Measurements from ENCODE around the gene PLPPR4.
"Not testable (repeated sequence)": the region's sequence is repeated elsewhere in the genome, so short reads cannot be mapped to it uniquely, and the experiment has no call there.

The PLPPR4 gene

DNA sequence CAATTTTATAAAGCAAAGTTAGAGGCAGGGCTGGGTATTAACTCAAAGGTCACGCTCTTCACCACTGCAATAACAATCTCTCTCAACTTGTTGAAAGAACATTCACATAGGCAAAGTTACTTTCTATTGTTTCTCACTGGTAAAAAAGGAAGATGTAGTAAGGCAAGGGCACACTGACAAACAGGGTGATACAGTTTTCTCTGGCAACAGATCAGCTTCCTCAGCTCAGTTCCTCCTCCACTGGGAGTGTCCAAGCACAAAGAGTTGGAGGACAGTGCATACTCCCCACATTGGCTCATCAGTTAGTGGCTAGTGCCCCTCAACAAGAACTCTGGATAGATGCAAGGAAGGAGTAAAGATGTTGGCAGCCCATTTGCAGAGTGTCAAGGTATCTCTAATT lies 3.7 kb downstream of the PLPPR4 start:
- Histone ChIP-seq H3K9me3 (ENCODE audit: low read length) (no peaks in the 10 kb centered on the region), H3K4me3 (ENCODE audit: low read depth in 1 of 2, low read length in 2 of 2) (no peak overlapping the region), H3K36me3 (ENCODE audit: insufficient read depth, low read length) (no peaks in the 10 kb centered on the region), H3K4me1 (ENCODE audit: insufficient read depth, low read length) (peaks cover 4% of the 10 kb centered on the region), H3K9ac (ENCODE audit: low read length) (no peak overlapping the region), H3K27ac (ENCODE audit: low read depth, low read length) (no peak overlapping the region), H3K27me3 (ENCODE audit: control insufficient read depth in 1 of 2, insufficient read depth in 2 of 2, low read length in 2 of 2) (peaks cover 0 to 5% of the 10 kb centered on the region in 2 donors)

DNA sequence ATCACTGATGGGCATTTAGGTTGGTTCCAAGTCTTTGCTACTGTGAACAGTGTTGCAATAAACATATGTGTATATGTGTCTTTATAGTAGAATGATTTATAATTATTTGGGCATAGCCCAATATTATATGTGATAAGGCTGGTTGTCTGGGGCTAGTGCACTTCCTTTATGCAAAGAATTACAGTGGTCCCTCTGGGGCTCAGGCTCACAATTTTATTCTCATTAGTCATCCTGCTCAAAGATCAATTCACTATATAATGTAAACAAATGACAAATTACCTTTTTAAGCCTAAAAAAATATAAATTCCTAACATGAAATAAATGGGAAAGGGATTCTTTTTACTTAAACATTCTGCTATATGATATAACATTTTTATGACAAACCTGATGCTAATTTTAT lies 5.0 kb downstream of the PLPPR4 start:
- Histone ChIP-seq H3K36me3 (ENCODE audit: insufficient read depth, low read length) (no peaks in the 10 kb centered on the region), H3K4me1 (ENCODE audit: insufficient read depth, low read length) (no peaks in the 10 kb centered on the region), H3K27ac (ENCODE audit: low read depth, low read length) (no peak overlapping the region), H3K27me3 (ENCODE audit: control insufficient read depth in 1 of 2, insufficient read depth in 2 of 2, low read length in 2 of 2) (peaks cover 0 to 5% of the 10 kb centered on the region in 2 donors), H3K9me3 (ENCODE audit: low read length) (no peaks in the 10 kb centered on the region), H3K4me3 (ENCODE audit: low read depth in 1 of 2, low read length in 2 of 2) (no peak overlapping the region), H3K9ac (ENCODE audit: low read length) (no peak overlapping the region)

DNA sequence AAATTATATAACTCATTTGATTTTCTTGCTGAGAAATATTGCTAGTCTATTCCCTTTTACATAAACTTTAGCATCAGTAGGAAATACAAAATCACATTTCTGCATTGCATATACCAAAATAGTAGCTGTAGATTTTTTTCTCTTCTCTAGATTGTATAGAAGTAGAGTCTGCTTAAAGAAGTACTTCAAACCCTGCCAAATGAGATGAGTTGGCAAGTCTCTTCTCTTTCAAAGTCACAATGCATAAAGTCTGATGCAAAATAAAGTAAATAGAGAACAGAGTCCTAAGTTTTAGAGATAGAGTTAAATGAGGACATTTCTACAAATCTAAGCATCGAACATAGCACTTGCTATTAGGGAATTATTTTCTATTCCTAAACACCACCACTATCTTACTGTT lies 6.4 kb downstream of the PLPPR4 start:
- no peaks in the 10 kb centered on the region for H3K27me3 ChIP-seq (ENCODE audit: control insufficient read depth in 1 of 2, insufficient read depth in 2 of 2, low read length in 2 of 2)
- no peak overlapping the region for H3K4me3 ChIP-seq (ENCODE audit: low read depth in 1 of 2, low read length in 2 of 2)
- no peaks in the 10 kb centered on the region for H3K36me3 ChIP-seq (ENCODE audit: insufficient read depth, low read length)
- no peaks in the 10 kb centered on the region for H3K9me3 ChIP-seq (ENCODE audit: low read length)
- no peaks in the 10 kb centered on the region for H3K4me1 ChIP-seq (ENCODE audit: insufficient read depth, low read length)
- H3K9ac ChIP-seq (ENCODE audit: low read length): no peak overlapping the region
- no peak overlapping the region for H3K27ac ChIP-seq (ENCODE audit: low read depth, low read length)

DNA sequence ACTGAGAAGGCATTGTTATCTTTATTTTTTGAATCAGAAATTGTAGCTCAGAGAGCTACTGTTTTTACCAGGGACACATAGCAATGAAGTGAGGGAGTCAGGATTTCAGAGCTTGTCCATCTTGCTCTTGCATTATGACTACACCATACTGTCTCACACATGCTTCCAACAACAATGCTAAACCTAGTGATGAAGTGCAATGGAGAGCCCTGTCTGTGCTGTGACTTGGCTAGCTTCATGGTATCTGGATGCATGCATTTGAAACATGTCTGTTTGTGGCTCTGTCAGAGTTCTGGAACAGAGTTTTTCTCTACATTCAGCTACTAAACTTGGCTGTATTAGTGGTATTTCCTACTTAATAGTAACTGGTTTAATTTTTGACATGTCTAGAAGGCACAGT lies 7.0 kb downstream of the PLPPR4 start:
- H3K9me3 ChIP-seq (ENCODE audit: low read length): no peaks in the 10 kb centered on the region
- no peaks in the 10 kb centered on the region for H3K27me3 ChIP-seq (ENCODE audit: control insufficient read depth in 1 of 2, insufficient read depth in 2 of 2, low read length in 2 of 2)
- H3K36me3 ChIP-seq (ENCODE audit: insufficient read depth, low read length): no peaks in the 10 kb centered on the region
- no peak overlapping the region for H3K9ac ChIP-seq (ENCODE audit: low read length)
- no peaks in the 10 kb centered on the region for H3K4me1 ChIP-seq (ENCODE audit: insufficient read depth, low read length)
- no peak overlapping the region for H3K27ac ChIP-seq (ENCODE audit: low read depth, low read length)
- no peak overlapping the region for H3K4me3 ChIP-seq (ENCODE audit: low read depth in 1 of 2, low read length in 2 of 2)

DNA sequence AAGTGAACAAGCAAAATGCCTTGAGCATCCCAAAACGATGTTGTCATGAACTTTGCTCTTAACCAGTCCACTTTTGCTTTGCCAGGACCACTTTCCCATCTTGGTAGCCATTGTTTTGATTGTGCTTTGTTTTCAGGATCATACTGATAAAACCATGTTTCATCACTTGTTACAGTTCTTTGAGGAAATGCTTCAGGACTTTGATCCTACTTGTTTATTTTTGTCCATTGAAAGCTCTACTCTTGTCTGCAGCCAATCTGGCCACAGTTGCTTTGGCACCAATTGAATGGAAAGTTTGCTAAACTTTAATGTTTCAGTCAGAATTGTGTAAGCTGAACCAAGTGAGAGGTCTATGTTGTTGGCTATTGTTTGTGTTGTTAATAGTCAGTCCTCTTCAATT lies 12.8 kb downstream of the PLPPR4 start:
- Histone ChIP-seq H3K4me3 (ENCODE audit: low read depth in 1 of 2, low read length in 2 of 2) (no peak overlapping the region), H3K36me3 (ENCODE audit: insufficient read depth, low read length) (no peaks in the 10 kb centered on the region), H3K9me3 (ENCODE audit: low read length) (no peaks in the 10 kb centered on the region), H3K4me1 (ENCODE audit: insufficient read depth, low read length) (no peaks in the 10 kb centered on the region), H3K9ac (ENCODE audit: low read length) (no peak overlapping the region), H3K27me3 (ENCODE audit: control insufficient read depth in 1 of 2, insufficient read depth in 2 of 2, low read length in 2 of 2) (no peaks in the 10 kb centered on the region), H3K27ac (ENCODE audit: low read depth, low read length) (no peak overlapping the region)

DNA sequence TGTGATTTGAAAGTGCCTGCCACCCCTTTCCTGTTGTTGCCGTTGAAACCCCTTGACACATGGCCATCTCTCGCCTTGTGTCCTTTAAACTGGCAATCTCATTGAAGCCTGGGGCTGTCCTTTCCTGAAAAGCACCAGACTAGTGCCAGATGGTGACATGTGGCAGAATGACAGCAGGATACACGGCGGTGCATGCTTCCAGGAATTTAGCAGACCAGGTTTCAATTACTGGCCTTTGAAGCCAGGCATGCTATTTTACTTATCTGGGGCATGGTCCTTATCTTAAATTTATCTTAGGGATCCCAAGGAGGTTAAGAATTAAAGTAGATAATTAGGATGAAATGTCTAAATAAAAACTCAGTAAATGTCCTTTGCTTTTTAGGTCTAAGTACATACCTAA lies 15.2 kb downstream of the PLPPR4 start:
- Histone ChIP-seq H3K36me3 (ENCODE audit: insufficient read depth, low read length) (no peaks in the 10 kb centered on the region), H3K9me3 (ENCODE audit: low read length) (no peaks in the 10 kb centered on the region), H3K4me1 (ENCODE audit: insufficient read depth, low read length) (no peaks in the 10 kb centered on the region), H3K9ac (ENCODE audit: low read length) (no peak overlapping the region), H3K27me3 (ENCODE audit: control insufficient read depth in 1 of 2, insufficient read depth in 2 of 2, low read length in 2 of 2) (no peaks in the 10 kb centered on the region), H3K27ac (ENCODE audit: low read depth, low read length) (no peak overlapping the region), H3K4me3 (ENCODE audit: low read depth in 1 of 2, low read length in 2 of 2) (no peak overlapping the region)

DNA sequence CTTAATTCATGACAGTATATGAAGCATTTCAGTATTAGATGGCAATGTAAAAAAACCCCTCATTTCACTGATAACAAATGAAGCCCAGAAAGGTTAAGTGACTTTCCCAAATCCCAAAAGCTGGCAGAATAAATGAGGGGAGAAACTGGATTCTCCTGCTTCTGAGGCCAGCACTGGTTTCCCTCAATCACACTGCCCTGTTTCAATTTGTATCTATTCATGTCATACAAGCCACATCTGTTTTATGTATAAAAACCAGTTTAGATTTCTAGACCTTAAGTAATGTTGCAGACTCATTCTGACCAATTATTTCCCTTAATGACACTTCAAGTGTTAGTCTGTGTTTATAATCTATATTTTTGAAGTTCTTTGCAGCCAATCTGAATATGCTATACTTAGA lies 16.8 kb downstream of the PLPPR4 start:
- no peaks in the 10 kb centered on the region for H3K4me1 ChIP-seq (ENCODE audit: insufficient read depth, low read length)
- no peak overlapping the region for H3K4me3 ChIP-seq (ENCODE audit: low read depth in 1 of 2, low read length in 2 of 2)
- no peaks in the 10 kb centered on the region for H3K36me3 ChIP-seq (ENCODE audit: insufficient read depth, low read length)
- no peaks in the 10 kb centered on the region for H3K27me3 ChIP-seq (ENCODE audit: control insufficient read depth in 1 of 2, insufficient read depth in 2 of 2, low read length in 2 of 2)
- no peaks in the 10 kb centered on the region for H3K9me3 ChIP-seq (ENCODE audit: low read length)
- H3K9ac ChIP-seq (ENCODE audit: low read length): no peak overlapping the region
- no peak overlapping the region for H3K27ac ChIP-seq (ENCODE audit: low read depth, low read length)

DNA sequence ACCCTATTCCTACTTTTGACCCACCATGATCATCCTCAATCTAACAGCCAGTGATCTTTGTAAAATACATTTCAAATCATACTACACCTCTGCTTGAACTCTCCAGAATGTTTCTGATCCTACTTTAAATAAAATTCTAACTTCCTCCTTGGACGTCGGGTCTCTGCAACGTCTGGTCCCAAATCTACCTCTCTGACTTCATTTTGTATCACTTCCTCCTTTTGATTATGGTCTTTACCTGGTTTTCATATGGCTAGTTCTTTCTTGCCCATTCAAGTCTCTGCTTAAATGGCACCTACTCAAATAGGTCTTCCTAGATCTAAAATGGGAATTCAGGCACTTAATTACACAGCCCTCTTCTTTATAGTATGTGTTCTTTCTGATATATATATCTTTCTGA lies 18.2 kb downstream of the PLPPR4 start:
- Histone ChIP-seq H3K36me3 (ENCODE audit: insufficient read depth, low read length) (no peaks in the 10 kb centered on the region), H3K4me3 (ENCODE audit: low read depth in 1 of 2, low read length in 2 of 2) (no peak overlapping the region), H3K27ac (ENCODE audit: low read depth, low read length) (no peak overlapping the region), H3K4me1 (ENCODE audit: insufficient read depth, low read length) (no peaks in the 10 kb centered on the region), H3K27me3 (ENCODE audit: control insufficient read depth in 1 of 2, insufficient read depth in 2 of 2, low read length in 2 of 2) (no peaks in the 10 kb centered on the region), H3K9me3 (ENCODE audit: low read length) (no peaks in the 10 kb centered on the region), H3K9ac (ENCODE audit: low read length) (no peak overlapping the region)

DNA sequence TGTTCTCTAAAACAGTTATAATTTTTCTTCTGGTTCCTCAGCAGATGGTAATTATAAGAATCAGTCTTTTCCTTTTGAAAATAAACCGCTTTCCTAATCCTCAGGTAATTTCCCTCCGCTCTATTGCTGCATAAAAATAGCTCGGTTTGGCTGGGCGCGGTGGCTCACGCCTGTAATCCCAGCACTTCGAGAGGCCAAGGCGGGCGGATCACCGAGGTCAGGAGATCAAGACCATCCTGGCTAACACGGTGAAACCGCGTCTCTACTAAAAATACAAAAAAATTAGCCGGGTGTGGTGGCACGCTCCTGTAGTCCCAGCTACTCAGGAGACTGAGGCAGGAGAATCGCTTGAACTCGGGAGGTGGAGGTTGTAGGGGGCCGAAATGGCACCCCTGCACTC lies 19.2 kb downstream of the PLPPR4 start:
- H3K27ac ChIP-seq (ENCODE audit: low read depth, low read length); H3K9ac ChIP-seq (ENCODE audit: low read length); H3K4me3 ChIP-seq (ENCODE audit: low read depth in 1 of 2, low read length in 2 of 2); H3K36me3 ChIP-seq (ENCODE audit: insufficient read depth, low read length); H3K27me3 ChIP-seq (ENCODE audit: control insufficient read depth in 1 of 2, insufficient read depth in 2 of 2, low read length in 2 of 2); H3K9me3 ChIP-seq (ENCODE audit: low read length); H3K4me1 ChIP-seq (ENCODE audit: insufficient read depth, low read length): not testable (repeated sequence)

DNA sequence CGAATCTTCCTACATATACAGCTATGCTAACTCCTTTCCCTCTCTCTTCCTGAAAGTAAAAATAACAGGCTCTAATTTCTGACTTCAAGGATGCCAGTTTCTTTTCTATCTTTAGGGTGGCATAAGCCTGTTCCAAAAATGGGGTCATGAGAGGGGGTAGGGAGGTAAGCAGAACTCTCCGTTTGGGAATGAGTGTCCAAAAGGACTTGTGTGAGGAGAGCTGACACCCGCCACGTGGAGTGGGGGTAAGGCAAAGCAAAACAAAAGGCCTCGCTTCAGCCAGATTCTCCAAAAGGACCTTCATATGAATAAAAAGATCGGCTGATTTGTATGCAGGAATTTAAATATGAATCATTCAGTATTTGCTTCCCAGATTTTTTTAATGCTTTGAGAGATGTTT lies 28.6 kb downstream of the PLPPR4 start:
- Histone ChIP-seq H3K9ac (ENCODE audit: low read length) (no peak overlapping the region), H3K27me3 (ENCODE audit: control insufficient read depth in 1 of 2, insufficient read depth in 2 of 2, low read length in 2 of 2) (no peaks in the 10 kb centered on the region), H3K36me3 (ENCODE audit: insufficient read depth, low read length) (no peaks in the 10 kb centered on the region), H3K9me3 (ENCODE audit: low read length) (no peaks in the 10 kb centered on the region), H3K4me3 (ENCODE audit: low read depth in 1 of 2, low read length in 2 of 2) (no peak overlapping the region), H3K4me1 (ENCODE audit: insufficient read depth, low read length) (no peaks in the 10 kb centered on the region), H3K27ac (ENCODE audit: low read depth, low read length) (no peak overlapping the region)

DNA sequence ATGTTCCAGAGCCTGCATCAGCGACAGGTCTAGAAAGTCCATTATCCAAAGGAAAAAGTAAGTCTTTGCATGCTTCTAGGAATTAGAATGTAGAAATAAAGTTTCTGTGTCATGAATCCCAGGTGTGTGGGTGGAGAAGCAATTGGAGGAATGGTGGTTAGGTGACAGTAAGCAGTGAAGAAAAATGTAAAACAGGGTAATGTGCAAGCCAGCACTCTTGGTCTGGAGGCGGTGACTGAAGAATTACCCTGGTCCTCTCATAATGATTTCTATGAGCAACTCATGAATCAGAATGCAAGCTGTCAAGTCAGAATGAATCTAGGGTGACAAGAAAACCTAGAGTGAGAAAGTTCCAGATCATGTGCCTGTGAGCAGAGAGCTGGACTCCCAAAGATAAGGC lies 33.6 kb downstream of the PLPPR4 start:
- H3K27ac ChIP-seq (ENCODE audit: low read depth, low read length): no peak overlapping the region
- H3K27me3 ChIP-seq (ENCODE audit: control insufficient read depth in 1 of 2, insufficient read depth in 2 of 2, low read length in 2 of 2): no peaks in the 10 kb centered on the region
- no peaks in the 10 kb centered on the region for H3K4me1 ChIP-seq (ENCODE audit: insufficient read depth, low read length)
- no peaks in the 10 kb centered on the region for H3K9me3 ChIP-seq (ENCODE audit: low read length)
- no peak overlapping the region for H3K9ac ChIP-seq (ENCODE audit: low read length)
- H3K4me3 ChIP-seq (ENCODE audit: low read depth in 1 of 2, low read length in 2 of 2): no peak overlapping the region
- no peaks in the 10 kb centered on the region for H3K36me3 ChIP-seq (ENCODE audit: insufficient read depth, low read length)

DNA sequence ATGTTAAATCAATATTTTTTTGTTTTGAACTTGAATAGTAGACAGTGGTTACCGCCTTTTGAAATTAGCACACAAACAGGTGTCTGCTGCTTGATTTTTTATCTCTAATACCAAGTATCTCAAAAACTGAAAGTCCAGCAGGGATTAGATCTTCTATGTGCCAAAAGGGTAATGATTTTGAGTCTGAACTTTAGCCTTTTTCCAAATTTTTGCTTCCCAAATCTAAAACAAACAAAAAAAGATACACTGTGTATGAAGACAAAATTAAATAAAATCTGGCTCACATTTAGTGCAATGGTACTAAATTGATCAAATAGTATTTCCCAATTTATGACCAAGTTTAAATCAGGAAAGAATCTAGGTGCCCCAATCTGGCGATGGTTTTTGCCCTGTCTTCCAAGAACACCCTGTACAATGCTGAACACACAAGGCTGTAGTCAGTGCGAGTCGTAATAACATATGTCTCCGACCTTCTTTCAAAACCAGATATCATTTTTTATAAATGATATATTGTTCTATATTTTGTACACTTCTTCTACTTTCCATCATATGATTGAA lies 40.5 kb downstream of the PLPPR4 start:
- no peak overlapping the region for H3K27ac ChIP-seq (ENCODE audit: low read depth, low read length)
- H3K27me3 ChIP-seq (ENCODE audit: control insufficient read depth in 1 of 2, insufficient read depth in 2 of 2, low read length in 2 of 2): no peaks in the 10 kb centered on the region

More for the DNA sequence above, 40.5 kb downstream of the PLPPR4 start:
- Histone ChIP-seq H3K4me3 (ENCODE audit: low read depth in 1 of 2, low read length in 2 of 2) (no peak overlapping the region), H3K9me3 (ENCODE audit: low read length) (no peaks in the 10 kb centered on the region), H3K9ac (ENCODE audit: low read length) (no peak overlapping the region), H3K4me1 (ENCODE audit: insufficient read depth, low read length) (no peaks in the 10 kb centered on the region), H3K36me3 (ENCODE audit: insufficient read depth, low read length) (no peaks in the 10 kb centered on the region)
